ENCODE results near the gene NXN.
"Not testable (repeated sequence)": the region's sequence is repeated elsewhere in the genome, so short reads cannot be mapped to it uniquely, and the experiment has no call there.

NXN gene

GRCh38 chr17:978103-979093, 1.2 kb downstream of the NXN start:
- DNase-seq, result no peak

GRCh38 chr17:977166-977565, 2.4 kb downstream of the NXN start:
- no peak for DNase-seq

DNA sequence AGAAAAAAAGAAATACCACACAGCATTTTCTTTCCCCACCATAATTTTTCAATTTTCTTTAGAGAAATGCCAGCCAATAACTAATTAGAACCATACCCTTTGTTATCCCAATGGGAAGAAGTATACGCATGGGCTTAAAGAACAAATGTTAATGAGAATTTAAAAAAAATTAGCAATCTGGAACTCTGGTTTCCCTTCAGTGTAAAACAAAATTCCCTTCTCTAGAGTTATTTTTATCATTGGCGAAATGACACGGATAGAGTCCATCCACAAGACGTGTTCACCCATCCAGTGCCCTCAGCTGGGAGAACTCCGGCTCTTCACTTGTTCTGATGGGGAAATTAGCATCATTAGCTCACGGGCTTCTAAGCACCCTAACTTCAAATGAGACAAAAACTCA, 3.3 kb downstream of the NXN start:
- no peak for DNase-seq

- DNase-seq, result no peak
Measured at GRCh38 chr17:975371-975915, 4.1 kb downstream of the NXN start.

- not testable (repeated sequence) for DNase-seq
Measured at GRCh38 chr17:974778-975177, 4.8 kb downstream of the NXN start.

GRCh38 chr17:973053-973452, 6.5 kb downstream of the NXN start:
- no peak for DNase-seq

DNA sequence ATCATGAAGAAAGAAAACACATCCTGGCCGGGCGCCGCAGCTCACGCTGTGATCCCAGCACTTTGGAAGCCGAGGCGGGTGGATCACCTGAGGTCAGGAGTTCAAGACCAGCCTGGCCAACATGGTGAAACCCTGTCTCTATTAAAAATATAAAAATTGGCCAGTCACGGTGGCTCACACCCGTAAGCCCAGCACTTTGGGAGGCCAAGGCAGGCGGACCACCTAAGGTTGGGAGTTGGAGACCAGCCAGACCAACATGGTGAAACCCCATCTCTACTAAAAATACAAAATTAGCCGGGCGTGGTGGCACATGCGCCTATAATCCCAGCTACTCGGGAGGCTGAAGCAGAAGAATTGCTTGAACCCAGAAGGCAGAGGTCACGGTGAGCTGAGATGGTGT, 7.7 kb downstream of the NXN start:
- DNase-seq, result not testable (repeated sequence)

DNA sequence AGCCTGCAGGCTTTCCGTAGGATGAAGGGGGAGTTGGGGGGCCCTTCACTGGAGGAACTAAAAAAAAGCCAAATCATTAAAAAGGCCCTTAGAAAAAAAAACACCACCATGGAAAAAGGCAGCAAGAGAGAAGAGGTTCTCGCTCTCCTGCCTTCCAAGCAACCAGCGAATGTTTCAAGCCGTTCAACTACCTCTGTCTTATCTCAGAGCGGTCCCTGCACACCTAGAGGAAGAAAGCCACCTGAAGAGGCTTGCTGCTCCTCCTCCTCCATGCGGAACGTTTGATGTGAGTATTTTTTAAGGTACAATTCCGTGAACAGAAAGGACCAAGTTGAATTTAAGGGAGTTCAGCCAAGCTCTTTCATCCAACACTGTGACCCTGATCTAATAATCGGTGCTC, 9.2 kb downstream of the NXN start:
- DNase-seq, result no peak

DNA sequence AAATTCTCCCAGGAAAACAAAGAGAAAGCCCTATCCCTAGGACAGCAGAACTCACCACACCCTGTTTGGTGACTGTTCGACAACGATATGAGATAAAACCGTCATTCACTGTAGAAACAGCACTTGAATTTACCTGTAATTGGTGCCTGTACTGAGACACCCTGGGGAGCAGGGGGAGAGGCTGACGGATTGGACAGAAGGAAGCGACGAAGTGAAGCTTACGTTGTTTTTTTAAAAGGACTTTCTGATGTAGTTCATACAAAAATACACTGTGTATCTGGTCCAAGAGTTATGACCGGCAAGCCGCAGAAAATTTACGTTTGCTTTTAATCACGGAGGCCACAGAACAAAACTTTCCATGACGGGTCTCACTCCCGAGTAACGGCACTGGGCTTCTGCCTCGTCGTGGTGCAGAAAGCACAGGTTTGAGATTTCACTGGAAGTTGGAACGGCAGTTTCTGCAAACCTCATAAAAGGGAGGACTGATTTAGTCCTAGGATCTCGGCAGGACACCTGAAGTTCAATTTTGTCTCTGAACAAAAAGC, 9.7 kb downstream of the NXN start:
- no peak for DNase-seq

- DNase-seq, result no peak
Measured at GRCh38 chr17:968812-969730, 10.5 kb downstream of the NXN start.

DNA sequence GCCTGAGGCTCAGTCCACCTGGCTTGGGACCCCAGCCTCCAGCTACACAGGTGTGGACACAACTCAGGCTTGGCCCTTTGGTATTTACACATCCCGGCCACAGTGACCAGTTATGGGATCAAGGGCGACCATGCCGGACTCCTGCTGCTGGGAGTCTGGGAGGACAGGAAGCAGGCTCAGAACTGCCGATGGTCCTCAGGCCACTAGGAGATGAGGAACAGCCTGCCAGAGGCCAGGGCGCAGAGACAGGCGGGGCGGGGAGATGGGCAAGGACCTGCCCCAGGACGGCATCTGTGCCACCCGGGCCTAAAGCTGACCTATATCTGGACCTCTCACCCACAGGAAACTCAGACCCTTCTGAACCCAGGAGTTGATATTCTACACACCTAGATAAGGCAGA, 12.5 kb downstream of the NXN start:
- no peak for DNase-seq

DNA sequence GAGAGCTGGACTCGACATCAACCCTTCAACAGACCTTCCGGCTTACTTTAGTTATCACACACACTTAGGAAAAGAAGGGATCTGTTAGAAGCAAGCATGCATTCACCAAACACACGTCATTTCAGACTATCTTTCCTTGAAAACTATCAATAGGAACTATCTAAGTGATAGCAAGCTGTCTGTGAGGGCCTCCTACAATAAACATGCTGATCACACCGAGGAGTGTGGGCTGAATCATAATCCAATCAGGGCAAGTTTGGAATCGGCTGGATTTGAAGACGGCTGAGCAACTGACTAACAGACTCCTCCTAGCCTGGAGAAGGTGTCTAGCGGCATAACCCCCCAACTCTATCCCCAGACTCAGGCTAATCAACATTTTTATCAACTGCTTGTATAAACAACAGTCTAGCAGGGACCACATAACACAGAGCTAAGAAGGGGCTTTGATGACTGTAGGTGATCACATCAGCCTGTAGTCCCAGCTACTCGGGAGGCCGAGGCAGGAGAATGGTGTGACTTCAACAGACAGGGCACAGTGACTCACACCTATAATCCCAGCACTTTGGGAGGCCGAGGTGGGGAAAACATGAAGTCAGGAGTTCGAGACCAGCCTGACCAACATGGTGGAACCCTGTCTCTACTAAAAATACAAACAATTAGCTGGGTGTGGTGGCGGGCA, 14.1 kb downstream of the NXN start:
- DNase-seq, result no peak

- no peak for DNase-seq
Measured at GRCh38 chr17:964876-965275, 14.7 kb downstream of the NXN start.

GRCh38 chr17:962670-963069, 16.9 kb downstream of the NXN start:
- DNase-seq, result no peak

DNA sequence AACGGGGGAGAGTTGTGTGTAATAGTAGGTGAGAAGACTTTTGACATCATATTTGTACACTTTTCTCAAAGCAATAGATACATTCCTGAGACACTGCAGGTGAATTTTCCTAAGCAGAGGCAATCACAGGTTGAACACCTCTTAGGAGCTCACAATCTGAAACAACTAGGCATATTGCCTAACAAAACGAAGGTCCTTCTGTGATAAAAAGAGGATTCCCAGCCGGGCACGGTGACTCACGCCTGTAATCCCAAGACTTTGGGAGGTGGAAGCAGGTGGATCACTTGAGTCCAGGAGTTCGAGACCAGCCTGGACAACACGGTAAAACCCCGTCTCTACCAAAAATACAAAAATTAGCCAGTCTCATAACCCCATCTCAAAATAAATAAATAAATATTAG, 17.4 kb downstream of the NXN start:
- no peak for DNase-seq

DNA sequence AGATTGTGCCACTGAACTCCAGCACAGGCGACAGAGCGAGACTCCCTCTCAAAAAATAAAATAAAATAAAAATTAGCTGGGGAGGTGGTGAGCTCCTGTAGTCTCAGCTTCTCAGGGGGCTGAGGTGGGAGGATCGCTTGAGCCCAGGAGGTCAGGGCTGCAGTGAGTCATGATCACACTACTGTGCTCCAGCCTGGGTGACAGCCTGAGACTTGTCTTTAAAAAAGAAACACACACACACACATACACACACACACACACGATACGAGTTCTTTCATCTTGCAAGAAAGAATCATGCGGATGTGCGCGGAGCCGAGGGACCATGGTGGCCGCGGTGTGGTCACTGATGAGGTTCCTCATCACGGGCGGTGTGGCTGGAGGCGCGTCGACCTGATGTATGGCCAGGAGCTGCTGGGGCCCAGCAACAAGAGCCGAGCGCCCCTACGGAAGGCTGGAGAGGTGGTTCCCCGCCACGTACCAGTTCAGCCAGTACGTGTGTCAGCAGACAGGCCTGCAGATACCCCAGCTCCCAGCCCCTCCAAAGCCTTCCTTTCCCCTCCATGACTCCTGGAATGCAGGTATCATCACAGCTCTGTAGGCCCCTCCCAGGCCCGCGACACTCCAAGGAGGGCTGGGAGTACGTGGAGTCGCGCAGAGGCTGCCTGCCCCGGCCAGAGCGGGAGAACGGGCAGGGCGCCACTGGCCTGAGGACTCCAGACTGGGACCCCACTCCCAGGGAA, 20.7 kb downstream of the NXN start:
- DNase-seq, result no peak

DNA sequence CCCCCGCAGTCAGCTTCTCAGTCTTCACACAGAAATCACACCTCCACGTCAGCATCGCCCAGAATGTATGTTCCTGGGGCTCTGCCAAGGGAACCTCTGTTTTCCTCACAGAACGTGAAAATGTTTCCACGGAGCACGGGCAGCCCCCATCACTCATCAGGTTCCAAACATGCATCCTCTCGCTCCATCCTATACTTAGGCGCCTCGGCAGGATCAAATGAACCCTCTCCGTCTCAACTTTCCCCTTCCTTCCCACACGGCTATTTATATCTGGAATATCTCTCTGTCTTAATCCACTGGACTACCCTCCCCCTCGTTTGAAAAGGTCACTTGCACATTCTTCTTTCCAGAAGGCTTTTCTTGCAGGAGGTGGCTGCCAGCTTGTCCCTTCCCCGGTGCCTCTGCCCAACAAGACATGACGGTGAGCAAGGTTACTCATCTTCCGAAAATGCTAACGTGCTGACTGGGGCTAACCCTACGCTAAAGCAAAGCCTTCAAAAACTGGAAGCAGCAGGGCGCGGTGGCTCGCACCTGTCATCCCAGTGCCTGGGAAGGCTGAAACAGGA, 21.6 kb downstream of the NXN start:
- no peak for DNase-seq

- no peak for DNase-seq
Measured at GRCh38 chr17:956905-957304, 22.7 kb downstream of the NXN start.

DNA sequence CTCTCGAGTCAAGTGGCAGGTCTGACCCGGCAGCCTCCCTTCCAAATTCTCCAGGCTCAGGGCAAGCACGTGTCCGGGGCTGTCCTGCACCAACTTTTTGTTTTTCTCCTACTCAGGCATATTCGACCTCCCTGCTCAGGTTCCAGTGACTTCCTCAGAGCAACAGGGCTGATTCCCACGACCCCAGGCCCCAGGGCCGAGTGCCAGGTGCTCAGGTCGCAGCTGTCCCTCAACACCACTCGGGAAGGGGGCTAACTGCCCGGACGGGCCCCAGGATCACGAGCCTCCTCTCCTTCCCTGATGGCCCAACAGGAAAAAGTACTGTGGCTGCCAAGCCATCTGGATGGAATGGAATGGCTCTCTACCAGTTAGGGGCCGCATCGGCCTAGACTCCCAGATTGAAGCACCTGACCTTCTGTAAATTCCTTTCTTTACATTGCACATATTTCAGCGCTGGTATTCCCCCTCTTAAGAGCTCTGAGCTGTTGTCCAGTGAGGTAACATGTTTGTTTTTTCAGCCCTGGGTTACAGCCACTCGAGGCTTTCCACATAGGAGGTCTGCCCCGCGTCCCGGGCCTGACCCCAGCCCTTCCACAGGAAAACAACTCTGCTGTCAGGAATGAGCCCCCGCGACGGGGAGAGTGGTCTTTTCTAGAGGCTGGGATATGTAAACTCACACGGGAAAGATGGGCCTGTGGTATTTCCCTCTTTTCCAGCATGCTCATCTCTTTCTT, 25.0 kb downstream of the NXN start:
- no peak for DNase-seq

DNA sequence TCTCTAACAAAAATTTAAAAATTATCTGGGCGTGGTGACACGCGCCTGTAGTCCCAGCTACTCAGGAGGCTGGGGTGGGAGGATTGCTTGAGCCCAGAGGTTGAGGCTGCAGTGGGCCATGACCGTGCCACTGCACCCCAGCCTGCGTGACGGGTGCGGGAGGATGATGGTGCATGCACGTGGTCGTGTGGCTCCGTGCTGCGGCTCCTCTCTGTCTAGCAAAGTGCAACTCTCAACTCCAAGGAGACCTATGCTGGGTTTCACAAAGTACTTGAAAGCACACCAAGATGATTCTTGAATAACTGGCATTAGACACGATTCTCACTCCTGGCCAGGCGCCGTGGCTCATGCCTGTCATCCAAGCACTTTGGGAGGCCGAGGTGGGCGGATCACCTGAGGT, 25.8 kb downstream of the NXN start:
- no peak for DNase-seq

DNA sequence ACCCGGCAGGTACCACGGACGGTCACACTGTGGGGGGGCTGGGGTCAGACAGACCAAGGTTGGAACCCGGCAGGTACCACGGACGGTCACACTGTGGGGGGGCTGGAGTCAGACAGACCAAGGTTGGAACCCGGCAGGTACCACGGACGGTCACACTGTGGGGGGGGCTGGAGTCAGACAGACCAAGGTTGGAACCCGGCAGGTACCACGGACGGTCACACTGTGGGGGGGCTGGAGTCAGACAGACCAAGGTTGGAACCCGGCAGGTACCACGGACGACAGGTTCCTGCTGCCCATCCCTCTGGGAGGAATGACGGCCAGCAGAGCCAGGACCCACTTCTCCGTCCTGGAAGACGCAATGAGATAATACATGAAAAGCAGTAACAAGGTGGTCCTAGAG, 27.0 kb downstream of the NXN start:
- DNase-seq, result not testable (repeated sequence)

All from NCI-H1436 treated with DMSO at 0.1 percent for 48 hours (cell line).